GM18861 (cell line): ENCODE data around the gene PYGO2.
"Not testable (repeated sequence)": the region's sequence is repeated elsewhere in the genome, so short reads cannot be mapped to it uniquely, and the experiment has no call there.

ENCODE experiments used
- ATAC-seq: cut with Tn5 transposase; IDR thresholded peaks from one replicate; pipeline ENCODE4 v1.9.1; 2021; ENCODE audit not compliant: unreplicated experiment

PYGO2 gene

DNA sequence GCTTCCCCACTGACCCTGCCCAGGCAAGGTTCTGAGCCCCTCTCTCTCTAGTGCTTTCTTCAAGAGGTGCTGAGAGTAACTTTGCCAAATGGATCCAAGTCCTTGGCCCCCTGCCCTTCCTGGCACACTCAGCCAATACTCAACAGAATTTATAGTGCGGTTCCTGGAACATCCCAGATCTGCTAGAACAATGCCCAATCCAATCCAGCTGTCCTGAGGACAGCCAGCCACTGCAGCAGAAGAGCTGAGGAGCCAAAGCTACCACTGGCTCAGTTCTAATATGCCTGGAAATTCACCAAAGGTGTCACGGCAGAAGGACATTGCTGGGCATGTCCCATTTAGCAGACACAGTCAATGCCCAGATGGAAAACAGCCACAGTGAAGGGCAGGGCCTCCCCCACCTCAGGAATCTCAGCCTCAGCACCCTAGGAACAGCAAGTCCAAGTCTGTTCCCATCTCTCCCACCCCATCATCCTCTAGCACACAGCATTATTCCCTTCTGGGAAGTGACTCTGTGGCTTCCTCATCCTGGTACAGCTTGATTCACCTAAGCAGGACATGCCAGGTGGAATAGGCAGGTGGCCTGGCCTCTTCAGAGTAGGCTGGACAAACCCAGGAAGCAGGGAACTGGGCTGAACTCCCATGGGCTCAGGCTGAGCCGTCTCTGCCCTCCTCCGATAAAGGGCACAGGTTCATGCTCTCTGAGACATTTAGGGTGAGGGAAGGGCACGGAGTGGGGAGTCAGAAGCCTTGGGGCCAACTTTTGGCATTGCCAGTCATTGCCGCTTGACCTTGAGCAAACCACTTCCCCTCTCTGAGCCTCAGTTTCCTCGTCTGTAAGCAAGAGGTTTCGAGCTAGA is 49.7 kb downstream of the PYGO2 start:
- ATAC-seq: no peak

DNA sequence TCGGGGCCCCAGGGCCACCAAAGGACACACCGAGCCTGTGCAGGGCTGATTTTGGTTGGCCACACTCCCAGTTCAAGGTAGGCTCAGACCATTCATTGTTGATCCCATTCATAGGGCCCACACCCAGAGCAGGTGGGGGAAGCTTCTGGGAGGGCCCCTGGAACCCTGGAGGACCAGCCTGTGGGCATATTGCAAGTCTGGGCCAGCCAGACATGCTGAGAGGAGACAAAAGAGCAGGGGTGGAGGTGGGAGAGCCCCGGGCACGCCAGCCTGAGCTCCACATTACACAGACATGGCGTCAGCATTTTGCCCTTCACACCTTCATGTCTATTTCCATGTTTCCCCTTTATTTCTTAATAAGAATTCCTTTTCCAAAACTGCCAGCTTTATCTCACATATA is 50.7 kb downstream of the PYGO2 start:
- ATAC-seq: no peak

DNA sequence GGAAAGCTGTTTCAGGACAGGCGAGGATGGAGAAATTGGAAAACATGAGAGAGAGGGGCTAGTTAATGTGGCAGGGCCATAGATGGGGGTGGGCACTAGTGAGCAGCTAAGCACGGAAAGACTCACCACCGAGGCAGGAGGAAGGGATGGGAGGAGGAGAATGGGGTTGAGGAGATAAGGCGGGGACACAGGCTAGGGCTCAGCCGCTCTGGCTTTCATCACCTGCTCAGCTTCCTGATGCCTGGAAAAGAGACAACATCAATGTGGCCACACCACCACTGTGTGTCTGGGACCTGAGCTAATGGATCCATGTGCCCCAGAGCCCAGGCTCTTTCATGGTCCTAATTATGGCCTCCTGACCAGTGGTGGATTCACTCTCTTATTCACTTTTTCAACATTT is 52.6 kb downstream of the PYGO2 start:
- ATAC-seq: no peak

DNA sequence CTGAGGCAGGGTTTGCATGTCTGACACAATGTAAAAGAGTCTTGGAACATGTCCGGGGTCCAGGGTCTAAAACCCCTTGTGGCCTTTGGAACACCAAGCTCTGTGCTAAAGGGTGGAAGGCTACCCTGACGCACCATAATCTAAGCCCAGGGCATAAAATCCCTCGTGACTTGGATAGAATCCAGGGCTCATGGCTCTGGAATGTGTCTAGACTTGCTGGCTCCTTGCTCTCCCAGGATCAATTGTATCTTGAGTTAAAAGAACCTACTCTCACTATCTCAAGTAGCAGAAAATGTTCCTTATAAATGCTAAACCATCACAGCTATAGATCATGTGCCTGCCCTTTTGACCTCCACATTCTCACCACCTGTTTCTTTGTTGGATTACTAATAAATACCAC is 53.5 kb downstream of the PYGO2 start:
- not testable (repeated sequence) for ATAC-seq
